H1 (cell line): ENCODE data around the gene CCDC15. TPM values are rescaled to one million over a fixed set of nuclear protein-coding genes. Genes with fewer than 3 reads are reported as not detected.

ENCODE experiments used
- CTCF ChIA-PET: fragments of 300-600 bp; sonication (Branson Sonifier 250); formaldehyde crosslinking; loops from one replicate; lab custom pipeline; 2021; ENCODE audit not compliant: partially characterized antibody; lab: Charles Lee
- POLR2A ChIA-PET: fragments of 300-600 bp; sonication (Branson Sonifier 250); formaldehyde crosslinking; loops from one replicate; lab custom pipeline; 2021; ENCODE audit warnings: inconsistent platforms; ENCODE audit not compliant: partially characterized antibody; lab: Charles Lee
- DNase-seq, 2 experiments: peaks; one replicate each; pipeline versions ENCODE4 v3.0.0 to v3.0.0-alpha.2; 2010 to 2022; ENCODE audit warnings: low spot score in 2 of 2, low read depth in 1 of 2, mixed read lengths in 1 of 2
- FAIRE-seq: peaks from 2 replicates; lab custom pipeline; 2011; peaks lifted over from hg19 to GRCh38; lab: Jason Lieb, UNC
- H2AFZ ChIP-seq: 2 replicates; pipeline ENCODE4 v1.8.1; 2012; ENCODE audit warnings: low read length, inconsistent platforms
- H2AK5ac ChIP-seq: 2 replicates; pipeline ENCODE4 v1.6.1; 2013; ENCODE audit warnings: low read depth, low read length
- H2BK120ac ChIP-seq: replicated peaks from 2 replicates; pipeline ENCODE3; 2013; ENCODE audit warnings: low read depth, low read length, inconsistent platforms
- H2BK12ac ChIP-seq: 2 replicates; pipeline ENCODE4 v1.6.1; 2013; ENCODE audit warnings: low read depth, low read length
- H2BK15ac ChIP-seq: 2 replicates; pipeline ENCODE4 v1.6.1; 2013; ENCODE audit warnings: low read length
- H2BK20ac ChIP-seq: 2 replicates; pipeline ENCODE4 v1.6.1; 2013; ENCODE audit warnings: low read length
- H2BK5ac ChIP-seq: 2 replicates; pipeline ENCODE4 v1.6.1; 2013; ENCODE audit warnings: low read depth, low read length
- H3K14ac ChIP-seq: 2 replicates; pipeline ENCODE4 v1.6.1; 2013; ENCODE audit warnings: inconsistent platforms; ENCODE audit not compliant: insufficient read length
- H3K18ac ChIP-seq: 2 replicates; pipeline ENCODE4 v1.6.1; 2013; ENCODE audit warnings: low read length; ENCODE audit errors: extremely low read depth
- H3K23ac ChIP-seq: 2 replicates; pipeline ENCODE4 v1.6.1; 2013; ENCODE audit warnings: inconsistent platforms; ENCODE audit not compliant: insufficient read length
- H3K23me2 ChIP-seq: 2 replicates; pipeline ENCODE4 v1.6.1; 2013; ENCODE audit warnings: low read depth, low read length
- H3K27ac ChIP-seq: 2 replicates; pipeline ENCODE4 v1.6.1; 2011; ENCODE audit warnings: low read depth, low read length, inconsistent platforms
- H3K27me3 ChIP-seq, 4 experiments: replicated peaks in 1 of 4; 1 replicate in 1 of 4; 2 replicates in 3 of 4; pipeline versions ENCODE4 v1.6.1 to v1.8.1; 2011 to 2013; ENCODE audit warnings: low read length in 3 of 4, mild to moderate bottlenecking in 3 of 4, inconsistent platforms in 2 of 4, mixed read lengths in 2 of 4, moderate library complexity in 1 of 4; ENCODE audit not compliant: control insufficient read depth in 3 of 4, insufficient read depth in 3 of 4; ENCODE audit errors: extremely low read depth in 1 of 4
- H3K36me3 ChIP-seq, 4 experiments: 2 replicates each; pipeline versions ENCODE4 v1.6.1 to v1.8.1; 2011 to 2013; ENCODE audit warnings: mild to moderate bottlenecking in 4 of 4, low read length in 3 of 4, moderate library complexity in 2 of 4, control low read depth in 1 of 4, inconsistent platforms in 1 of 4; ENCODE audit not compliant: insufficient read depth in 4 of 4, control insufficient read depth in 2 of 4
- H3K4ac ChIP-seq: replicated peaks from 2 replicates; pipeline ENCODE3; 2013; ENCODE audit warnings: low read length, low read depth, mixed read lengths, inconsistent platforms; ENCODE audit not compliant: insufficient read length
- H3K4me1 ChIP-seq, 4 experiments: replicated peaks in 1 of 4; 1 replicate in 1 of 4; 2 replicates in 3 of 4; pipeline versions ENCODE4 v1.6.1 to v1.8.1; 2011 to 2013; ENCODE audit warnings: low read length in 3 of 4, inconsistent platforms in 2 of 4, mixed read lengths in 1 of 4; ENCODE audit not compliant: insufficient read depth in 4 of 4, control insufficient read depth in 3 of 4
- H3K4me2 ChIP-seq, 2 experiments: 2 replicates each; pipeline versions ENCODE4 v1.6.1 to v1.8.1; 2011 to 2013; ENCODE audit warnings: low read depth in 2 of 2, low read length in 2 of 2, control low read depth in 1 of 2, inconsistent platforms in 1 of 2, mild to moderate bottlenecking in 1 of 2; ENCODE audit not compliant: insufficient read depth in 1 of 2
- H3K4me3 ChIP-seq, 4 experiments: fragments of 200-600, 300-600 bp in 1 of 4; sonication (generic), shearing (Covaris generic), sonication (Bioruptor Twin) in 1 of 4; 2 replicates each; pipeline versions ENCODE4 v1.5.1 to v1.8.1; 2011 to 2016; ENCODE audit warnings: low read length in 4 of 4, low read depth in 3 of 4, control low read depth in 2 of 4, inconsistent platforms in 2 of 4, mild to moderate bottlenecking in 2 of 4, mixed read lengths in 1 of 4, moderate library complexity in 1 of 4; ENCODE audit not compliant: insufficient read depth in 2 of 4; ENCODE audit errors: extremely low read depth in 1 of 4
- H3K56ac ChIP-seq: replicated peaks from 2 replicates; pipeline ENCODE3; 2013; ENCODE audit warnings: low read depth, mild to moderate bottlenecking, mixed read lengths, low read length, inconsistent platforms; ENCODE audit not compliant: insufficient read length
- H3K79me1 ChIP-seq: 2 replicates; pipeline ENCODE4 v1.6.1; 2013; ENCODE audit warnings: low read depth, low read length, control low read depth
- H3K79me2 ChIP-seq, 2 experiments: 2 replicates each; pipeline versions ENCODE4 v1.6.1 to v1.8.1; 2012 to 2013; ENCODE audit warnings: low read length in 2 of 2, mild to moderate bottlenecking in 2 of 2, inconsistent platforms in 1 of 2; ENCODE audit not compliant: insufficient read depth in 2 of 2, control insufficient read depth in 1 of 2
- H3K9ac ChIP-seq, 4 experiments: replicated peaks in 1 of 4; 1 replicate in 1 of 4; 2 replicates in 3 of 4; pipeline versions ENCODE4 v1.6.1 to v1.8.1; 2011 to 2013; ENCODE audit warnings: low read depth in 3 of 4, low read length in 3 of 4, control low read depth in 2 of 4, mild to moderate bottlenecking in 2 of 4, moderate library complexity in 2 of 4, inconsistent platforms in 1 of 4; ENCODE audit errors: extremely low read depth in 1 of 4
- H3K9me3 ChIP-seq, 2 experiments: 2 replicates each; pipeline versions ENCODE4 v1.6.1 to v1.8.1; 2012 to 2013; ENCODE audit warnings: mild to moderate bottlenecking in 2 of 2, moderate library complexity in 2 of 2, control low read depth in 1 of 2, inconsistent platforms in 1 of 2, low read depth in 1 of 2, low read length in 1 of 2, mixed read lengths in 1 of 2; ENCODE audit not compliant: insufficient read depth in 2 of 2
- H4K20me1 ChIP-seq, 2 experiments: replicated peaks in 1 of 2; 2 replicates each; pipeline versions ENCODE3 to v1.8.1; 2011 to 2013; ENCODE audit warnings: inconsistent platforms in 2 of 2, low read length in 2 of 2, mild to moderate bottlenecking in 1 of 2; ENCODE audit not compliant: insufficient read depth in 2 of 2, control insufficient read depth in 1 of 2
- H4K5ac ChIP-seq: 2 replicates; pipeline ENCODE4 v1.6.1; 2013; ENCODE audit warnings: low read length, low read depth, mixed read lengths, inconsistent platforms; ENCODE audit not compliant: insufficient read length
- H4K8ac ChIP-seq: 2 replicates; pipeline ENCODE4 v1.8.0; 2013; ENCODE audit warnings: mild to moderate bottlenecking, moderate library complexity, low read length, inconsistent platforms; ENCODE audit not compliant: insufficient read depth; ENCODE audit errors: extremely low read depth
- H4K91ac ChIP-seq: replicated peaks from 2 replicates; pipeline ENCODE3; 2013; ENCODE audit warnings: low read length, mixed read lengths, inconsistent platforms; ENCODE audit not compliant: insufficient read length
- WGBS, 2 experiments: shearing (Covaris generic) in 1 of 2; methylation state at CpG; one replicate each; pipeline versions ENCODE4 v1.1.6 to v1.1.7; 2013 to 2015; ENCODE audit warnings: low lambda C conversion rate in 2 of 2, mixed read lengths in 2 of 2, inconsistent platforms in 1 of 2, low coverage in 1 of 2, missing lambda C conversion rate in 1 of 2; ENCODE audit not compliant: insufficient replicate concordance in 2 of 2, insufficient coverage in 1 of 2, insufficient read length in 1 of 2; ENCODE audit errors: extremely low coverage in 1 of 2, missing lambda C conversion rate in 1 of 2; 5-methylcytosine and 5-hydroxymethylcytosine counted together
- polyA plus RNA-seq, 7 experiments: library from polyadenylated mRNA; depleted of rRNA in 3 of 7; stranded (reverse) in 5 of 7; unstranded in 2 of 7; fragments of >200 nt in 5 of 7; fragments of 200-250 nt in 2 of 7; gene quantifications; 1 replicate in 5 of 7; 2 replicates in 1 of 7; 4 replicates in 1 of 7; pipeline versions ENCODE4 v1.2.1 to v1.2.3, GENCODE V29; 2011 to 2013; ENCODE audit warnings: missing spikeins in 2 of 7, mixed read lengths in 2 of 7
- total RNA-seq: library from RNA; stranded (reverse); fragmentation: NEBNext Ultra II Directional; extraction: Animal tissue kit (Norgen Biotek cat#: 25700); gene quantifications from 2 replicates; pipeline ENCODE4 v1.2.1, GENCODE V29; 2021

CCDC15 gene
- total and polyA plus RNA-seq, 2 of the 8 experiments (the other 6 are each of a cell fraction or from before 2014, with no cell fraction given): 1.5 to 3.1 TPM

DNA sequence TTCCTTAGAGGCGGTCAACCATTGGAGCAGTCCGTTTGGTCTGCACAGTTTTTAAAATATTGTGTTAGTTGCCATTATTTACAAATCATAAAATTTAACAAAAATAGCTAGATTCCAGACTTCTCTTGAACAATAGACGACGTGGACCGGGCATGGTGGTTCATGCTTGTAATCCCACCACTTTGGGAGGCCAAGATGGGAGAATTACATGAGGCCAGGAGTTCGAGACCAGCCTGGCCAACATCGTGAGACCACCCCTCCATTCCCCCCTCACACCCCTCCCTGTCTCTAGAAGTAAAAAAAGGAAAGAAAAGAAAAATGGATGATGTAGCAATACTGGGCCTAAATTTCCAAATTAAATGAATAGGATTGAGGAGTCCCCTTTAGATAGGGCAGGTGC is 110.1 kb downstream of the CCDC15 start:
- H3K36me3 ChIP-seq: no peaks in the 10 kb centered on the region
- peak overlapping the region; percentile 70 to 91 for H3K4me2 ChIP-seq
- H4K91ac ChIP-seq: peak overlapping the region; percentile 39
- no peak for DNase-seq
- H2BK5ac ChIP-seq: no peak overlapping the region
- H2BK12ac ChIP-seq: no peak overlapping the region
- no peak overlapping the region for H2BK15ac ChIP-seq
- CTCF ChIA-PET: interaction anchor here (0.7 to 2.9 kb wide), 17 partner anchors 9 to 367 kb away, joined by 3 to 13 read pairs (median 3); no protein-coding TSS in a partner anchor
- peaks cover 1 to 29% (median 24%) of the 10 kb centered on the region in 4 experiments for H3K27me3 ChIP-seq
- no peak overlapping the region for H3K56ac ChIP-seq
- no peak overlapping the region for H4K5ac ChIP-seq
- H3K14ac ChIP-seq: no peak overlapping the region
- H3K4me1 ChIP-seq: peaks cover 0 to 2% (median 0%) of the 10 kb centered on the region in 4 experiments; a peak in 2 of 7 replicates
- peak overlapping the region; percentile 60 to 78 (median 75); a peak in 7 of 8 replicates for H3K4me3 ChIP-seq
- H3K9ac ChIP-seq: no peak overlapping the region
- no peak overlapping the region for H4K8ac ChIP-seq
- no peak overlapping the region for H2BK120ac ChIP-seq
- H2AFZ ChIP-seq: peak overlapping the region; percentile 65
- no peak overlapping the region for H2BK20ac ChIP-seq
- no peaks in the 10 kb centered on the region for H3K79me1 ChIP-seq
- peaks cover 11% of the 10 kb centered on the region for H3K23me2 ChIP-seq
- H4K20me1 ChIP-seq: no peaks in the 10 kb centered on the region
- no peaks in the 10 kb centered on the region for H3K9me3 ChIP-seq
- H3K27ac ChIP-seq: no peak overlapping the region
- 70% methylated on average over 7 of the region's 7 CpGs; no CpG with 5 or more reads in 1 of the 2 experiments for WGBS, 2 experiments
- POLR2A ChIA-PET: interaction anchor here (1.4 to 1.5 kb wide), 2 partner anchors 17 to 110 kb away, joined by 3 read pairs; partner anchors contain the start of gene CCDC15
- no peak overlapping the region; the same call in 1 of the 2 replicates for H3K18ac ChIP-seq
- H3K4ac ChIP-seq: no peak overlapping the region
- no peak for FAIRE-seq
- H2AK5ac ChIP-seq: no peak overlapping the region
- H3K79me2 ChIP-seq: no peaks in the 10 kb centered on the region
- no peak overlapping the region for H3K23ac ChIP-seq
